ENCODE results near the gene ZNF71. TPM values are rescaled to one million over a fixed set of nuclear protein-coding genes. Genes with fewer than 3 reads are reported as not detected.
A peak's percentile ranks its signal among the peaks of the same experiment; 100 is the strongest.

Gene ZNF71
- total and polyA plus RNA-seq, 2 of the 8 experiments (the other 6 are each of a cell fraction or from before 2014, with no cell fraction given) = 8.2 to 12.4 TPM

DNA sequence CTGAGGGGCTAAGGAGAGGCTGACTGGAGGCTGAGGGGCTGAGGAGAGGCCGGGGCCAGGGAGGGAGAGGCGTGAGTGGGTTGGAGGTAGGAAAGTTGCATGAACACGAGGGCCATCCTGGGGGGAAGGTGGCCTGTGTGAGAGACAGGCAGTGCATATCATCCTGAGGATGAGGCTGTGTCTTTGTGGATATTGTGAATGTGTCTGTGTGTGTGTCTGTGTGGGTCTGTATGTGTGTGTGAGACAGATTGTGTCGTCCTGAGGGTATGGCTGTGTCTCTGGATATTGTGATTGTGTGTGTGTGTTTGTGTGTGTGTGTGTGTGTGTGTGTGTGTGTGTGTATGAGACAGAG is 422 bp downstream of the ZNF71 start (continued):
- TF ChIP-seq SAP30 (IDR thresholded peaks at IDR 0.05; ENCODE audit: insufficient read depth, insufficient replicate concordance, low read length) = peak; percentile 36
- no peak for TF ChIP-seq EZH2 (IDR thresholded peaks at IDR 0.05; ENCODE audit: low read depth, low read length, severe bottlenecking)
- TF ChIP-seq KDM1A (IDR thresholded peaks at IDR 0.05; ENCODE audit: borderline replicate concordance, low read length) = no peak
- no peak for TF ChIP-seq RBBP5 (IDR thresholded peaks at IDR 0.05; ENCODE audit: borderline replicate concordance, low read depth, low read length)
- no peak for TF ChIP-seq CBX5 (IDR thresholded peaks at IDR 0.05; ENCODE audit: low read depth, low read length)
- no peak for TF ChIP-seq FOSL1 (IDR thresholded peaks at IDR 0.05; ENCODE audit: insufficient read depth, low read depth, low read length)
- TF ChIP-seq POLR2AphosphoS5 (IDR thresholded peaks at IDR 0.05; ENCODE audit: low read depth, low read length) = peak; percentile 38; the same call in 1 of the 2 replicates

Measured in H1 (cell line).